DMS 273 (cell line): Measurements from ENCODE around the gene DLK2.
"Not testable (repeated sequence)": the region's sequence is repeated elsewhere in the genome, so short reads cannot be mapped to it uniquely, and the experiment has no call there.

Source experiments
- DNase-seq: peaks from one replicate; lab custom pipeline; 2025; ENCODE audit not compliant: unreplicated experiment; lab: John Stamatoyannopoulos, UW

DLK2 gene

DNA sequence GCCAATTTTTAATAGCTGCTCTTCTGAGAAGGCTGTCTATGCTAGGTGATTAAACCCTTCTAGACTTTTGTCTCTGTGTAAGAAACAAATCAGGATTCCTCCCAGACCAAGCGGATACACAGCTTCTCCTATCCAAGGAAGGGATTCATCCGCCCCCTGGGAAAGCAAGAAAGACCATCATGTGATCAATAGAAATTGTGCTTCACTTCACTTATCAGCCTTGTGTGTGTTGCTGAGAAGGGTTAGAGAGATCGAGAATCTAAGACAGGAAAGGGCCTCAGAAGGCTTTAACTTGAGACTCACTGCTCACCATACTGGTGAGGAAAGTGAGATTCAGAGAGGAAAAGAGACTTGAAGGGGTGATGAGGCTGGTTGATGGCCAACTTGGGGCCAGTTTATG is 26.5 kb downstream of the DLK2 start:
- no peak for DNase-seq

DNA sequence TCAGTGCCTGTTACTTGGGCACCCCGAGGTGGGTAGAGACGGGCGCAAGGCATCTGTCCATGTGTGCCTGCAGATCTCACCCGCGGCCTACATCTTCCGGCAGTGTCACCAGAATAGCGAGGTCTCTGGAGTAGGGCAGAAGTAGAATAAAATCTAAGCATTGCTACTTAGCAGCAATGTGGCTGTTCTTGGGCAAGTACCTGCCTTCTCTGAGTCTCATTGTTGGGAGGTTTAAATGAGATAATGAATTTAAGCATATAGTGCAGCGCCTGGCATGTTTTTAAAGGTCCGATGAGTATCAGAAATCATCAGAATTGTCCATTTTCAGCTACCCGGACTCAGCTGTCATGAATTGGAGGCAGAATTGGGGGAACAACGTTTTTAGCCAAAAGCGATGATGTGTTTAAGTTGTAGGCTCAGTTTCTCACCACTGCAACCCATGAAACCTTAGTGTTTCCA is 27.2 kb downstream of the DLK2 start:
- DNase-seq: peak; percentile 80

DNA sequence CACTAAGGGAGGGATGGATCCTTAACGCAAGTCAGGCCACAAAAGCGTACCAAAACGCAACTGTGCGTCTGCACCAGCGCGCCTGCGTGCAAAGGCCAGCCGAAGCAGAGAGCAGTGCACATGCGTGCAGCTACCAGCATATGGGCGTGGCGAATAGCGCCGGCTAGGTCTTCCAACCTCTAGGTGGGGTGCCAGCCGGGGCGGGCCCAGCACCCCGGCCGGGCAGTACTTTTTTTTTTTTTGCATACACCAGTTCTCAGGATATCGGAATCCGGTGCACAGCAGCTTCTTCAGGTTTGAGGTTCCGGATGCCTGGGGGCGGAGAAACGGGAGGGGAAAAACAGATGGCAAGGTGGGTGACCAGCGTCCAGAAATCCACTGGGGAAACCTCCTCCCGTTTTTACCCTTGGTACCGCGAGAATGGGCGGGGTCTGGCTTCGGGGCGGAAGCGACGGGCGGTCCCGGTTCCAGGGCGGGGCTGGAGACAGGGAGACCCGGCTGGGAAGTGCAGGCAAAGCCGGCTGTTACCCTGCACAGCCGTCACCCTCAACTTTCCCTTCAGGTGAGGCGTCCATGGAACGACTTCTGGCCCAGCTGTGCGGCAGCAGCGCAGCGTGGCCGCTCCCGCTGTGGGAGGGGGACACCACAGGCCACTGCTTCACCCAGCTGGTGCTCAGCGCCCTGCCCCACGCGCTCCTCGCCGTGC is 27.8 kb downstream of the DLK2 start, which contains the start of gene ABCC10:
ABCC10 (plus strand) TSS at position 136 of the 706 bp plus-strand sequence; CDS start at position 574, 438 bp downstream.
- DNase-seq: peak; percentile 99

DNA sequence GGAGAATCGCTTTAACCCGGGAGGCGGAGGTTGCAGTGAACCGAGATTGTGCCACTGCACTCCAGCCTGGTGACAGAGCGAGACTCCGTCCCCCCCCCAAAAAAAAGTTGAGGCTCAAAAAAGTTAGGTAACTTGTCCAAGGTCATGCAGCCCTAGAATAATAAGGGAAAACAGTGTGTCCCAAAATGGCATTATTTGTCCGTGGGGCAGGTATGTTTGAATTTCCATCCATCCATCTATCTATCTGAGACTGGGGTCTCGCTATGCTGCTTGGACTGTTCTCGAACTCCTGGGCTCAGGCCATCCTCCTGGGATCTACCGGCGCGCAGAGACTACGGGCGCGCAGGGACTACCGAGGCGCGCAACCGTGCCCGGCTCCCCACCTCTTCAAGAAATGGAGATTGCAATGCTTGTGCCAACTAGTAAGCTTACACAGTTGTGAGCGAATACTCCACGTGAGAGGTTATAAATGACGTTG is 28.4 kb downstream of the DLK2 start:
- DNase-seq: no peak

DNA sequence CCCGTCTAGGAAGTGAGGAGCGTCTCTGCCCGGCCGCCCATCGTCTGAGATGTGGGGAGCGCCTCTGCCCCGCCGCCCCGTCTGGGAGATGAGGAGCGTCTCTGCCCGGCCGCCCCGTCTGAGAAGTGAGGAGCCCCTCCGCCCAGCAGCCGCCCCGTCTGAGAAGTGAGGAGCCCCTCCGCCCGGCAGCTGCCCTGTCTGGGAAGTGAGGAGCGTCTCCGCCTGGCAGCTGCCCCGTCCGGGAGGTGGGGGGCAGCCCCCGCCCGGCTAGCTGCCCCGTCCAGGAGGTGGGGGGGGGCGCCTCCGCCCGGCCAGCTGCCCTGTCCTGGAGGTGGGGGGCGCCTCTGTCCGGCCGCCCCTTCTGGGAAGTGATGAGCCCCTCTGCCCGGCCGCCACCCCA is 30.3 kb downstream of the DLK2 start:
- DNase-seq: not testable (repeated sequence)

DNA sequence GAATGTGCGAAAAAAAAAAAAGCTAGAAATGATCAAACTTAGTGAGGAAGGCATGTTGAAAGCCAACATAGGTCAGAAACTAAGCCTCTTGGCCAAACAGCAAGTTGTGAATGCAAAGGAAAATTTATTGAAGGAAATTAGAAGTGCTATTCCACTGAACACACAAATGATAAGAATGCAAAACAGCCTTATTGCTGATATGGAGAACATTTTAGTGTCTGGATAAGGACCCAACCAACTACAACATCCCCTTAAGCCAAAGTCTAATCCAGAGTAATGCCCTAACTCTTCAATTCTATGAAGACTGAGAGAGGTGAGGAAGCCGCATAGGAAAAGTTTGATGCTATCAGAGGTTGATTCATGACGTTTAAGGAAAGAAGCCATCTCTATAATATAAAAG is 33.5 kb downstream of the DLK2 start:
- DNase-seq: no peak

DNA sequence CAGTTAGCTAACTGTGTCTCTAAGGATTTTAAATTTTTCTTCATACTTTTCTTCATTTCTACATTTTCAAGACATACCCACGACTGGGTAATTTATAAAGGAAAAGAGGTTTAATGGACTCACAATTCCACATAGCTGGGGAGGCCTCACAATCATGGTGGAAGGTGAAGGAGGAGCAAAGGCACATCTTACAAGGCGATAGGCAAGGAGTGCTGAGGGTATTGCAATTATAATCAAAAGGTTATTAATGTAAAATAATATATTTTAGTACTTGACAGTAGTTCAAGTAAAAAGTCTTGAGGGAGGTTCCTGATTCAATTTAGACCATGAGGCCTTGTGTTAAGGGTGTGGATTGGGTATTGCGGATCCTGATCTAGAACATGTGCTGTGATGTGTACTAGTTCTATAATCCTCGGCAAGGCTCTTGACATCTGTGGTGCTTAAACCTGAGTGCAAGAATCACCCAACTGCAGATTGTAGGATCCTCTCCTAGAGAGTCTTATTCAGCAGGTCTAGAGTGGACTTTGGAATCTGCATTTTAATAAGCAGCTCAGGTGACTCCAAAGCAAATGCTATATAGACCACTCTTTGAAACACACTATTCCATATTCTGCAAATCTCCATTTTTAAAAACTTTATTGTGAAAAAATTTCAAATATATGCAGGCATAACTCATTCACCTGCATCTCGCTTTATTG is 35.2 kb downstream of the DLK2 start:
- no peak for DNase-seq

DNA sequence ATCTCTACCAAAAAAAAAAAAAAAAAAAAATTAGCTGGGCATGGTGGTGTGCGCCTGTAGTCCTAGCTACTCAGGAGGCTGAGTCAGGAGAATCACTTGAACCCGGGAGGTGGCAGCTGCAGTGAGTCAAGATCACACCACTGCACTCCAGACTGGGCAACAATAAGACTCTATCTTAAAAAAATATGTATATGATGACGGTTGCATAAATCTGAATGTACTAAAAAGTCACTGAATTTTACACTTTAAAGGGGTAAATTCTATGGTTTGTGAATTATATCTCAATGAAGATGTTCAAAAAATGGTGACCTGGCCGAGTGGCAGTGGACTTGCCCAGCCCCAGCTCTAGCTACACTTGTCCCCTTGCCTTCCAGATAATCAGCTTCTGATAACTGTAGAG is 38.4 kb downstream of the DLK2 start:
- DNase-seq: no peak

DNA sequence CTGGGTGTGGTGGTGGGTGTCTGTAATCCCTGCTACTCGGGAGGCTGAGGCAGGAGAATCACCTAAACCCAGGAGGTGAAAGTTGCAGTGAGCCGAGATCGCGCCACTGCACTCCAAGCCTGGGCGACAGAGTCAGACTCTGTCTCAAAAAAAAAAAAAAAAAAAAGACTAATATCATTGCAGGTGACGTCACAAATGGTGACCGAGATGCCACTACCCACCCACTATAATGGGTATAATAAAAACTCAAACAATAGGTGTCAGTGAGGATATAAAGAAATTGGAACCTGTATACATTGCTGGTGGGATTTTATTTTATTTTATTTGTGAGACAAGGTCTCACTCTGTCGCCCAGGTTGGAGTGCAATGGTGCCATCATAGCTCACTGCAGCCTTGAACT is 40.1 kb downstream of the DLK2 start:
- DNase-seq: not testable (repeated sequence)

DNA sequence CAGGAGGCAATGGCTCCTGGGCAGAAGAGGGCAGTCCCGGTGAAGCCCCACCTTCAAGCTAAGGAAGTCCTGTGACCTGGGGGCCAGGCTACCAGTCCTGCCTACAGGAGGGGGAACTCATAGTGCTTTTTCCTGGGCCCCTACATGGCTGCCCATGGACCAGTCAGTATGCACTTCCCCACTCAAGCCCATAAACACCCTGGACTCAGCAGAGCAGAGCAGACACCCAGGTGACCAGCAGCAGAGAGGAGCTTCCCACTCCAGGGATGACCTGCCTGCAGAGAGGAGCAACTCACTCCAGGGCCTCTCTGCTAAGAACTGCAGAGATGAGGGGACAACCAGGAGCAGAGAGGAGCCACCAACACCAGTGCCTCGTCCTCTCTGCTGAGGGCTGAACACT is 42.3 kb downstream of the DLK2 start:
- DNase-seq: no peak

DNA sequence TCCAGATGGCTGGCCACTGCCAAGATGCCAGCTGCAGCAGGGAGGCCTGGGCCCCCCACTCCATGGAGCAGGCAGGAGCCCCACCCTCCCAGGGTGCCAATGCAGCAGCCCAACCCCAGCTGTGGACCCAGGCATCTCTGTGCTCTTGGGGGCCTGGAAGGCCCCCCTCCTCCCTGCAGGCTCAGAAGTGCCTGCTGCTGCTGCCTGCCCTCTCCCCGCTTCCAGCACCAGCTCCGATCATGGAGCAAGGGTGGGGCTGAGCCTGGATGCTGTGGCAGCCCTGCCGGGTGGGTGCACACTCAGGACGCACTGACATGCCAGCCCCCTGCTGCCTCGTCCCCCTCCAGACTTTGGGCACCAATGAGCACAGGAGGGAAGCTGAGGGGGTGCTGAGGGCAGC is 42.8 kb downstream of the DLK2 start:
- no peak for DNase-seq

DNA sequence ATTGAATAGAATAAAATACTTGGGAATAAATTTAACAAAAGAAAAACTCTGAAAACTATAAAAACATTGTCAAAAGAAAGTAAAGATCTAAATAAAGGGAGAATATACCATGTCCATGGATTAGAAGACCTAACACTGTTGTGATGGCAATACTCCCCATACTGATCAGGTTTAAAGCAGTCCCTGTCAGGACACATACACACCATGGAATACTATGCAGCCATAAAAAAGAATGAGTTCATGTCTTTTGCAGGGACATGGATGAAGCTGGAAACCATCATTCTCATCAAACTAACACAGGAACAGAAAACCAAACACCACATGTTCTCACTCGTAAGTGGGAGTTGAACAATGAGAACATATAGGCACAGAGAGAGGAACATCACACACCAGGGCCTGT is 44.6 kb downstream of the DLK2 start:
- not testable (repeated sequence) for DNase-seq

DNA sequence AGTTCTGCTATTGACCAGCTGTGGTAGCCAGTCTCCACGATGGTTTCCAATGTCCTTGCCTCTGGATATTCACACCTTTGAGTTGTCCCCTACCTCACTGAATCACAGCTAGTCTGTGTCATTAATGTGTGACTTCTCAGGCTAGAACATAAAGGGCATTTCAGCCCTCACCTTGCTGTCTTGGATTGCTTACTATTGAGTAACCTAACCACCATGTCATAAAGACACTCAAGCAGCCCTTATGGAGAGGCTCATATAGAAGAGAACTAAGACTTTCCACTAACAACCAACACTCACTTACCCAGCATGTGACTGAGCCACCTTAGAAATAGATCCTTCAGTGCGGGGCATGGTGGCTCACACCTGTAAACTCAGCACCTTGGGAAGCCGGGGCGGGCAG is 47.1 kb downstream of the DLK2 start:
- no peak for DNase-seq

DNA sequence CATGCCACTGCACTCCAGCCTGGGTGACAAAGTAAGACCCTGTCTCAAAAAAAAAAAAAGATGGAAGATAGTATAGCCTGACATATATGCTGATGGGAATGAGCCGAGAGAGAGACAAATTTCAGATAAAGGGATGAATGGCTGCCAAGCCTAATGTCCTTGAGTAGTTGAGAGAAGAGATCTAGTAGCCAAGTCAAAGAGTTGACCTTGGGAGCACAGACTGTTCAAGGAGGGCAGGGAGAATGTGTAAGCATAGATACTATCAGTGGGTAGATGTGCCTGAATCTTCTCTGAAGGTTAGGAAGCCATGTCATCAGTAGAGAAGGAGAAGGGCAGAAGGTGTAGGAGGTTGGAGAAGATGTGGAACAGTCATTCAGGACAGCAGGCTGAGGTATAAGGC is 48.1 kb downstream of the DLK2 start:
- DNase-seq: no peak

DNA sequence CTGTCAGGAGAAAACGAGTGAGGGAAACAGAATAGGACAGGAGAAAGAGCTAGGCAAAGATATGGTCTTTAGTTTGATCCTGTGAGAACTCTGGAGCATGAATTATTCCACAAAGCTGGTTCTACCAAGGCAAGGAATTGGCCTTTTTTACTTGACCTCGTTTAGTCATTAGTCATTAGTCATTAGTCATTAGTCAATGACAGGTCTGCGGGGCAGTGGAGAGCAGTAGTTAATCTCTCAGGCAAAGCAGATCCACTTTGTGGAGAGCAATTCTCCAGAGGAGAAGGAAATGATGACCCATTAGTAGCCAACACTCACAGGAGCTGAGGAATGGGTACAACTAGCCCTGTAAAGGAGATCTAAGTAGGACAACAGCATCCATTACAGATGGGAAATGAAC is 50.0 kb downstream of the DLK2 start:
- DNase-seq: no peak

DNA sequence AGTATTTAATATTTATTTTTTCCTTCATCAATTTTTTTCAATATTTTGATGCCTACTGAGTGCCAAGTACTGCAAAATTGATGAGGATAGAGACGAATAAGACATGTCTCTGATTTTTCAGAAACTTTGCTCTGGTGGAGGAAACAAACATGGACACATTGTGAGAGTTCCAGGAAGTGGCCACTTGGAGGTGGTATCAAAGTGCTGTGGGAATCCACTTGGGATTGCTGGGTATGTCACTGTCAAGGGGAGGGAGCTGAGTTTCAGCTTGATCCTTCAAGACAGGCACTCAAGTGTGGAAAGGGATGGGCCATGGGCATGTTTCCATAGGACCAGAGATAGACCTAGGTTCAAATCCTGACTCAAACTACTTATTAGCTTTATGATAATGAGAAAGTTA is 52.5 kb downstream of the DLK2 start:
- no peak for DNase-seq

DNA sequence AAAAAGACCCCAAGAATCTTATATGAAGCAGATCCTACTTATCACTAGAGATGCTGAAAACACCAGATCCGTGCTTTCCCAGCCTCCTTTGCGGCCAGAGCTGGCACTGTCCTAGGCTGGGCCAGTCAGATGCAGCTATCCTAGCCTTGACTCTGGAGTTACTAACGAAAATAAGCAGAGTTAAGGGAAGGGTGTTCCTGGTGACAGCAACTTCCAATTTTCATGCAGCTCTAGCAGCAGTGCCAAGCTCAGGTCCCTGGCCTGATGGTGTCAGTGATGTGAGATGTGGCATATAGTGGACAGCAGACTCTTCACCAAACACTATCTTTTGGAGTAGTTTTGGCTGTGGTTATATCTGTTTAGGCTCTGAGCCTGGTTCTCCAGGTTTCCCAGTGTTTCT is 53.6 kb downstream of the DLK2 start:
- DNase-seq: no peak
